Measurements from ENCODE around the gene SSR1. TPM values are rescaled to one million over a fixed set of nuclear protein-coding genes. Genes with fewer than 3 reads are reported as not detected.
"Not testable (repeated sequence)": the region's sequence is repeated elsewhere in the genome, so short reads cannot be mapped to it uniquely, and the experiment has no call there.

Gene SSR1
- polyA plus RNA-seq, 3 donors, result 23.4 to 47.6 (median 33.2) TPM

DNA sequence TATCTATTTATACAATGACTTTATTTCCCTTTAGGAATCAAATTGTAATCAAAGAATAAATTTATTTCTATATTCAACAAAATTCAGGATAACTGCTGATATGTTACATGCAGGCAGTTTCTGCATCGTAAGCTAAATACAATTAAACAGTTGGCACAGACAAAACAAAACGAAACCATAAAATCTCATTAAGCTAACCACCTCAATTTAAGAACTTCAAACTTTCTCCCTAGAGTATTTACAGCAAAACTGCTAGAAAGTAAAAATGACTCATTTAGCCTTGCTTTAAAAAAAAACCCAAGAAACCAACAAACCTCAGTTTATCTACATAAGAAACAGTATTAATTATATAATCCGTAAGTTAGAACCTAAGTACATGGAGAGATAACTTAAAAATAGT, 17.1 kb downstream of the SSR1 start:
- WGBS, 3 donors, result 91 to 95% (median 92%) methylated on average over 3 of the region's 3 CpGs

DNA sequence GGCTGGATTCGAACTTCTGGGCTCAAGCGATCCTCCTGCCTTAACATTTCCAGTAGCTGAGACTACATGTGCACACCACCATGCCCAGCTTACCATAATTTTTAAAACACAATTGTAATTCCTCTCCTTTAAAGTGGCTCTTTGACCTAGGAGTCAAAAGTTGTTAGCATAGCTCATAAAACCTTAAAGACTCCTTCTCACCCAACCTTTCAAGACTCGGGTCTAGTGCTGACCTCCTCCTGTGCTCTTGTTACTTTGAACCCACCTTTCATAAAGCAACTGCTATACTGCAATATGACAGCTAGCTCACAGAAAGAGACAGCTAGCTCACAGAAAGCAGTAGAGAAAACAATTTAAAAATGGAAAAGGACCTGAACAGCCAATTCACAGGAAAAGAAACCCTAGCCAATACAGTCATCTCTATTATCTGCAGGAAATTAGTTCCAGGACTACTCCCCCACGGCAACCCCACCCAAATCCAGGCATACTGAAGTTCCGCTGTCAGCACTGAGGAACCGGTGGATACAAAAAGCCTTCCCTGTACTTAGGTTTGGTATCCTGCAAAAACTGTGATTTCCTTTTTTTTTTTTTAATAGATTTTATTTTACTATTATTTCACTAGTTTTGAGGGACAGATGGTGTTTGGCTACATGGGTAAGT, 20.3 kb downstream of the SSR1 start:
- WGBS, 3 donors, result 68 to 85% (median 70%) methylated on average over 6 of the region's 6 CpGs
- no peak overlapping the region for H3K27ac ChIP-seq (ENCODE audit: low read depth, low read length)

More for the DNA sequence above, 17.1 kb downstream of the SSR1 start:
- H3K27ac ChIP-seq (ENCODE audit: low read depth, low read length), result no peak overlapping the region

DNA sequence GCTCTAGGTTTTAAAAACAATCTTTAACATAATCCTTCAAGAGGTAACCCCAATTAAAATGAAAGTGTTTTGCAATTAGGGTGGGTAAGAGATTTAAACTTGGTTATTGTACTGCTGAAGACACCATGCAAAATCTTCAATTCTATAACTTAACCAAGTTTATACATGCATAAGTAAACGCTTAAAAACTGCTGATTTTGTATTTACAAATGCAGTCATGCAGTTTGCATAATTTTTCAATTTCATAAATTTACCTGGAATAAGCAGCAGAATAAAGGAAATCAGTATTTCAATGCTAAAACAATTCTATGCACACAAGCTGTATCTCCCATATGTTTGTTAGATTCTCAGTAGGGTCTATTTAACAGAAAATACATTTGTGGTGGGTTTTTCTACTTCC, 22.9 kb downstream of the SSR1 start:
- H3K27ac ChIP-seq (ENCODE audit: low read depth, low read length), result no peak overlapping the region
- 80 to 89% (median 85%) methylated on average over 1 of the region's 1 CpG for WGBS, 3 donors

DNA sequence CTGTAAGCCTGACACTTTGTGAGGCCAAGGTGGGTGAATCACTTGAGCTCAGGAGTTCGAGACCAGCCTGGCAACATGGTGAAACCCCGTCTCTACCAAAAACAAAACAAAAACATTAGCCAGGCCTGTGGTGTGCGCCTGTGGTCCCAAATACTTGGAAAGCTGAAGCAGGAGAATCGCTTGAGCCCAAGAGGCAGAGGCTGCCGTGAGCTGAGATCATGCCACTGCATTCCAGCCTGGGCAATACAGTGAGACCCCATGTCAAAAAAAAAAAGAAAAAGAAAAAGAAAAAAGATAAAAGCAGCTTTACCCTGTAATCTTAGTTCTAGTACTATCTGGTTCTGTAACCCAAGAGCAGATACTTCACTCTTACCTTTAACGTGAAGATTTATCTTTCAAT, 27.6 kb downstream of the SSR1 start:
- no peak overlapping the region for H3K27ac ChIP-seq (ENCODE audit: low read depth, low read length)
- 91 to 96% (median 94%) methylated on average over 6 of the region's 6 CpGs for WGBS, 3 donors

DNA sequence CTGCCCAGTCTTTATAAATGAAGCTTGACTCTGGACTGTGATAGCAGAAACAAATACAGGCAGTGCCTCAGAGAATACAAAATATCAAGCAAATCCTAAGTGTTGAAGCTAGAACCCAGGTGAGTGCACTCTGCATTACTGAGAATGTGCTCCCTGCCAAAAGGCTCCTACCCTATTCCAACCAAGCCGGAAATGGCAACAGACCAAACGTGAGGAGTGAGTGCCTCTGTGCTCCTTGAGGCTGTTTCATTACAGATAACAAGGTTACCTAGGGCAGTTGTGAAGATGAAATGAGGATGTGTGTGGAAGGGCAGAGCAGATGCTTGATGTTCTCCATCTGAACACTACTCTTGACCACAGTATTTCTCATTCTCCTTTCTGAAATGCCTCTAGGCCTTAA, 29.3 kb downstream of the SSR1 start:
- WGBS, 3 donors, result 81 to 90% (median 88%) methylated on average over 2 of the region's 2 CpGs
- no peak overlapping the region for H3K27ac ChIP-seq (ENCODE audit: low read depth, low read length)

DNA sequence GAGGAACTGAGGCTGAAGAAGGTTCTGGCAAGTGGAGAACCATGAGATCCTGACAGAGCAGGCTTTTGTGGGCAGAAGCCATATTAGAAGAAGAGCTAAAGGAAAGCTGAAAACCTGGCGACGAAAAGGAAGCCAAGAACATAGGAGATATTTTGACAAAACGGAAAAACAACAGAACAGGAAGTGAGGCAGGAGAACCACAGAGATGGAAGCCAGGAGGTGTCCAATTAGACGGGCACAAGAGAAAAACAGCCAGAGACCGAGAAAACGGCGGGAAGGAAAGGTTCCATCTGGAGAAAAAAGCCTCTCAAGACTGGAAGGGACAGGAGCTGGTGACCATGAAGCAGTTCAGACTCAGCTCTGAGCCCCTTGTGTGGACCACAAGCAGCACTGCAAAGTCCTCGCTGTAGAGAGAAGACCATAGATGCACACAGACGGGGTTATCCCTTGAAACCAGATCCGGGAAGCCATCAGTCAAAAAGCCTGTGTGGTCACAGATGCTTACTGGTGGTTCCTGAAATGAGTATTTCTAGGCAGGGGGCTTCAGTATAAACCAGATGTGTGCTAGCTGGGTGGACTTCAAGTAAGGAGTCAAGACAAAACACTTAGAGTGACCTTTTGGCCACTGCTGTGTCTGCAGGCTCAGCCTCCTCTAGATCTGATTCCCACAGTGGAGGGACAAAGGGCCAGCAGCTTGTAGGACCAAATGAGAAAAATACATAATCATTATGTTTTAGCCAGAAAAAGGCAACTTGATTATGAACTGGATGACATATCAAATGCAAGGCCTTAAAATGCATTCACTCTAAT, 30.7 kb downstream of the SSR1 start:
- H3K27ac ChIP-seq (ENCODE audit: low read depth, low read length), result no peak overlapping the region
- 48 to 72% (median 53%) methylated on average over 10 of the region's 10 CpGs for WGBS, 3 donors

DNA sequence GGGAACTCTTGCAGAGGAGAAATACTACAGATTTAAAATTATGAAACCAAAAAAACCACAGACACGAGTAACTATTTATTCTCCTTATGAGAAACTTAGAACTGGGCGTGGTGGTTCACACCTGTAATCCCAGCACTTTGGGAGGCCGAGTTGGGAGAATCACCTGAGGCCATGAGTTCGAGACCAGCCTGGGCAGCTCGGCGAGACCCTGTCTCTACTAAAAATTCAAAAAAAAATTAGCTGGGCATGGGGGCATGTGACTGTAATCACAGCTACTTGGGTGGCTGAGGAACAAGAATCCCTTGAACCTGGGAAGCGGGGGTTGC, 36.8 kb downstream of the SSR1 start:
- 57 to 67% (median 60%) methylated on average over 7 of the region's 7 CpGs for WGBS, 3 donors
- H3K27ac ChIP-seq (ENCODE audit: low read depth, low read length), result no peak overlapping the region

DNA sequence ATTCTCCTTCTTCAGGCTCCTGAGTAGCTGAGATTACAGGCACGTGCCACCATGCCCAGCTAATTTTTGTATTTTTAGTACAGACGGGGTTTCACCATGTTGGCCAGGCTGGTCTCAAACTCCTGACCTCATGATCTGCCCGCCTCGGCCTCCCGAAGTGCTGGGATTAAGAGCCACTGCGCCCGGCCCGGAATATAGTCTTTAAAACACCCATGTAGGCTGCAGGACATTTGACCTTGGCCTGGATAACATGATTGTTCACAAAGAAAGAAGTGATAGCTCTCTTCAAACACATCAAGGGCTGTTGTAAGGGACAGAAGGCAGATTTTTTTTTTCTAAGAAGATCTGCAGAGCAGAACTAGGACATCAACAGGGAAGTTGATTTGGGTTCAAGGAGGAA, 38.5 kb downstream of the SSR1 start:
- H3K27ac ChIP-seq (ENCODE audit: low read depth, low read length), result not testable (repeated sequence)
- WGBS, 3 donors, result 48 to 90% (median 87%) methylated on average over 8 of the region's 8 CpGs

DNA sequence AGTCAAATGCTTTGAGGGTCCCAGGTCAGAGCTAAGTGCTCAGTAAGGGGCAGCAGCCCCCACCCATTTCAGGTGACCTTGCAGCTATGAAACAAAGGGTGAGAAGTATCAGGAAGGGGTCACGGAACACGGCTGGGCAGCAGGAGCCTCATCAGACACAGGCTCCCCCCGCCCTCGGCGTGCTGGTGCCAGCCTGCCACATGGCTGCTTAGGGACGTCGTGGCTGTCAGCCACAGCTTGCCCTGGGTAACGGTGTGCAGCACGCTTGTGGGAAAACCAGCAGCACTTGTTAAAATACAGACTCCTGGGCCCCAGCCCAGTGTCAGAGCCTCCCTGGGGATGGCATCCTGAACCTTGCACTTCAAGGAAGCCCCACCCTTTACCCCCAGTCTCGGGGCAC, 39.3 kb downstream of the SSR1 start:
- H3K27ac ChIP-seq (ENCODE audit: low read depth, low read length), result no peak overlapping the region
- WGBS, 3 donors, result 57 to 71% (median 69%) methylated on average over 10 of the region's 10 CpGs

DNA sequence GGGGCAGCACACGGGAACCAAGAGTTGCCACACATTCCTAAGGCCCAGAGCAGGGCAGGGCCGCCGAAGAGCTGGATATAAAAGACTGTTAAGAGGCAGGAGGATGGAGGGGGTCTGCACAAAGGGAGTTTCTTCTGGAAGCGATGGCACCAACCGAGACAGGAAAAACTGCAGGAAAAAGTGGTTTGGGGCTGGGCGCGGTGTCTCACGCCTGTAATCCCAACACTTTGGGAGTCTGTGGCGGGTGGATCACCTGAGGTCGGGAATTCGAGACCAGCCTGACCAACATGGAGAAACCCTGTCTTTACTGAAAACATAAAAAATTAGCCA, 41.8 kb downstream of the SSR1 start:
- WGBS, 3 donors, result 61 to 82% (median 61%) methylated on average over 11 of the region's 11 CpGs
- H3K27ac ChIP-seq (ENCODE audit: low read depth, low read length), result no peak overlapping the region

DNA sequence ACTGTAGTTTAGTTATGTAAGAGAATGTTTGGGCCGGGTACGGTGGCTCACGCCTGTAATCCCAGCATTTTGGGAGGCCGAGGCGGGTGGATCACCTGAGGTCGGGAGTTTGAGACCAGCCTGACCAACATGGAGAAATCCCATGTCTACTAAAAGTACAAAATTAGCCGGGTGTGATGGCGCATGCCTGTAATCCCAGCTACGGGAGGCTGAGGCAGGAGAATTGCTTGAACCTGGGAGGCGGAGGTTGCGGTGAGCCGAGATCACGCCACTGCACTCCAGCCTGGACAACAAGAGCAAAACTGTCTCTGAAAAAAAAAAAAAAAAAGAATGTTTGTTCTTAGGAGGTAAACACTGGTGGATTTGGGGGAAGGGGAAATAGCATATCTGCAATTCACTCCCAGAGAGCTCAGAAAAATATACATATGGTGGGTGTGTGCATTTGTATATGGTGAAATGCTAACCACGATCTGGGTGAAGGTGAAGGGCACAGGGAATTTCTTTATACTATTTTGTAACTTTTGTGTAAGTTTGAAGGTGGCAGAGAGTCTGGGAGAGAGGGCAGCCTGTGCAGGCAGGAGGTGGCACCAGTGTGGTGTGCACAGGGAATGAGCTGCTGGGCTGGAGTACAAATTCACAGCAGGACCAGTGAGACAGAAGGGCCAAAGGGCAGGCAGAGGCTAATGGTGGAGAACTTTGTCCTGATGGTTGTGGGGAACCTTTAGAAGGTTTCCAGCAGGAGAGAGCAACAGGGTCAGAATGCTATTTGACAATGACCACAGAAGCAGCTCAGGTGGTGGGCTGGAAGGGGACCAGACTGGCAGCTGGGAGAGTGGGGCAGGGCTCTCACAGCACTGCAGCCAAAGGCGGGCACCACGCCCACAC, 42.4 kb downstream of the SSR1 start:
- WGBS, 3 donors, result 49 to 80% (median 76%) methylated on average over 16 of the region's 16 CpGs
- no peak overlapping the region for H3K27ac ChIP-seq (ENCODE audit: low read depth, low read length)

DNA sequence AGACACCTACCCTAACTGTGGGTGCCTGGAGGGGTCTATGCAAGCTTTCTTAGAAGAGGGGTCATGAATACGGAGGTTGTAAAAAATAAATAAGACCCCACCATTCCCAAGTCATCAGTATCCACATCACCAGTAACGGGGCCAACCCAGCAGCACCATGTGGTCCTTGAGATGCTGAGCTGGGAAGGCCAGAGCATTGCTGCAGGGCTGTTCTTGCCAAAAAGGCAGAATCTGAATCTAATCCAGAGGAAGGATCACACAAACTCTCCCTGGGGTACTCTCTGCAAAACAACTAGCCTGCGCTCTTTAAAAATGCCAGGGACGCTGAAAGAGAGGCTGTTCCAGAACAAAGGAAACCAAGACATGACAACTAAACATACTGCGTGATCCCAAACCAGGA, 43.2 kb downstream of the SSR1 start:
- no peak overlapping the region for H3K27ac ChIP-seq (ENCODE audit: low read depth, low read length)
- 68 to 85% (median 71%) methylated on average over 5 of the region's 5 CpGs for WGBS, 3 donors

DNA sequence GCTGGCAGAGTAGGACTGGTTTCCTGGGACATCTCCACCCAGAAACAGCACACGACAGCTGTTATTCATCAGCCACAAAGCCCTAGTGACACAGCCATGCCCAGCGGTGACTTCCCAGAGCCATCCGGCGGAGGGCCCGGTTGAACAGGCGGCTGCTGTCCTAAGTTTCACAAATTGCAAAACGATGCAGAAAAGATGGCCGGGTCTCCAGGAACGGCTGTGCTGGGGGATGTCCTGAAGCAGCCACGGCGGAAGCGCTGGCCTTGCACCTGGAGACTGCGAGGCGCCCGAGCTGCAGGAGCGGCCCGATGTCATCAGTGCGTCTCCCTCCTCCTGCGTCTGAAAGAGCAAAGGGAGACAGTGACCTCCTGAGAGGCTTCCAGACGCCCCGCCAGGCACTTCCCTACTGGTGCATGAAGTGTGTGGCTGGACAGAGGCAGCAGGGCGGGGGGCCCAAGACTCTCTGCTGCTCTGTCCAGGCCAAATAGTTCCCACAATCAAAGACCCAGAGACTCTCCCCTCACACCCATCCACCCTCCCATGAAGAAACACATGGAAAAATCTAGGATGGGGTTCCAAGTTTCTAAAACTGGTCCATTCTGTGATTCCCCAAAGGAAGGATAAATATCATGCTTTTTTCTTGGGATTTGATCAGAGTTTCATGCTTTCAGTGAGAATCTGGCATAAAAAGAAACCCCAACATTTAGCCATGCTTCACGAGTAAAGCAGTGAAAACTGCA, 44.0 kb downstream of the SSR1 start:
- no peak overlapping the region for H3K27ac ChIP-seq (ENCODE audit: low read depth, low read length)

DNA sequence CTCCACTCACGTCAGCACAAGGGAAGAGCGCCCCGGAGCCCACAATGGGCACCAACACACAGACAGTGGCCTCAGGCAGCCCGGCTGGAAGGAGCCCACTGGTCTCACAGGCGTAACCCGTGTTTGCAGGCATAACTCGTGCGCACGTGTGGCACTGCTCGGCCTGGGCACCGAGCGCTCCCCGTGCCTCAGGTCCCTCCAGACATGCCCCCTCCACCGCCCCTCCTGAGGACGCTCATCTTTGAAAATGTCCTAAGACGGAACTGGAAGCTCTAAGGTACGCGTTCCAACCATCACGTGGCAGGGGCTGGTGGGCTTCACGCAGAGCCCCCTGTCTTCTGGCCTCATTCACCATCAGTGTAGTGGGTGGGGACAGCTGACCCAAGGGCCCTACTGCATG, 44.6 kb downstream of the SSR1 start:
- no peak overlapping the region for H3K27ac ChIP-seq (ENCODE audit: low read depth, low read length)
- WGBS, 3 donors, result 92 to 97% (median 95%) methylated on average over 20 of the region's 20 CpGs

More for the DNA sequence above, 44.0 kb downstream of the SSR1 start:
- WGBS, 3 donors, result 70 to 90% (median 86%) methylated on average over 23 of the region's 23 CpGs

DNA sequence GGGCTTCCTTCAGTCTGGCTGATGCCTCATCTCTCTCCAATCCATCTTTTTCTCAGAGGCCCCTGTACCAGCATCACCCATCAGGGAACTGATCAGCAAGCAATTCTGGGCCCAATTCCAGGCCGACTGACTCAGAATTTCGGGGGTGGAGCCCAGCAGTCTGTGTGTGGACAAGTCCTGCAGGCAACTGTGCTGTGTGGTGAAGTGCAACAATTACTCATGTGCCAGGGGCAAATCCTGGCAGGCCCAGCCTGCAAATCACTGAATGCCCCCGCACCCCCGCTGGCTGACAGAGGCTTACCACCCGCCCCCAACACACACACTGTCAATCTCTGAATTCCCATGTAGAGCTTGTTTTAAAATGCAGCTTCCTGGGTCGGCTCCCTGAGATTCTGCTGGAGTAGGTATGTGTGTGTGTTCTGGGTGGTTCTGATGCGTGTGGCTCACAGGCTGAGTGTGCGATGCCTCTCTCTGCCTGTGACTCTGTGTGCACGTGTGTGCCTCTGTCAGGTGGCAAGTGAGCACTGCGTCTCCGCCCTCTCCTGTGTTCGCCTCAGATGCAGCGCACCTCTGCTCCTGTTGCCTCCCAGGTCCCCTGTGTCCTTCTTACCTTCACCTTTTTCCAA, 45.4 kb downstream of the SSR1 start:
- H3K27ac ChIP-seq (ENCODE audit: low read depth, low read length), result no peak overlapping the region
- WGBS, 3 donors, result 46 to 66% (median 64%) methylated on average over 13 of the region's 13 CpGs

DNA sequence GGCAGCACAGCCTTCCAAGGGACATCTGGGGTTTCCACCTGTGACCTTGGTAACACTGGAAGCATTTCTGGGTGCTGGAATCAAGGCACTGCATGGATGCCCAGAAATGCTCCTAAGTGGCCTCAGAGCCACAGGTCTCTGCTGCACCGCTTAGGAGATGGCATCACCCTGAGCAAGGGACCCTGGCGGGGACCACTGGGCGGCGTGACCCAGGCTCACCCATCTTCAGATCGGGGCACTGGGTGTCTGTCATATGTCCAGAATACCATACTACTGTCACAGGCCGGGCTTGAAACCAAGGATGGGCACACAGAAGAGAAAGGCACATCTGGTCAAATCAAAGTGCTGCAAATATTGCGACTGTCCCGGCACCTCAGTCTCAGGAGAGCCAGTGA, 45.9 kb downstream of the SSR1 start:
- no peak overlapping the region for H3K27ac ChIP-seq (ENCODE audit: low read depth, low read length)
- 94 to 98% (median 96%) methylated on average over 8 of the region's 8 CpGs for WGBS, 3 donors

DNA sequence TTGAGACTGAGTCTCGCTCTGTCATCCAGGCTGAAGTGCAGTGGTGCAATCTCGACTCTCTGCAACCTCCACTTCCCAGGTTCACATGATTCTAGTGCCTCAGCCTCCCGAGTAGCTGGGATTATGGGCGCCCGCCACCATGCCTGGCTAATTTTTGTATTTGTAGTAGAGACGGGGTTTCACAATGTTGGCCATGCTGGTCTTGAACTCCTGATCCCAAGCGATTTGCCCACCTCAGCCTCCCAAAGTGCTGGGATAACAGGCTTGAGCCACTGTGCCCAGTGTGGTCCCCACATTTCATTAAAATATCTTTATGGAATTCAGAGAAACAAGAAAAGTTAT, 47.6 kb downstream of the SSR1 start:
- H3K27ac ChIP-seq (ENCODE audit: low read depth, low read length), result not testable (repeated sequence)
- 93 to 95% (median 94%) methylated on average over 7 of the region's 7 CpGs for WGBS, 3 donors

DNA sequence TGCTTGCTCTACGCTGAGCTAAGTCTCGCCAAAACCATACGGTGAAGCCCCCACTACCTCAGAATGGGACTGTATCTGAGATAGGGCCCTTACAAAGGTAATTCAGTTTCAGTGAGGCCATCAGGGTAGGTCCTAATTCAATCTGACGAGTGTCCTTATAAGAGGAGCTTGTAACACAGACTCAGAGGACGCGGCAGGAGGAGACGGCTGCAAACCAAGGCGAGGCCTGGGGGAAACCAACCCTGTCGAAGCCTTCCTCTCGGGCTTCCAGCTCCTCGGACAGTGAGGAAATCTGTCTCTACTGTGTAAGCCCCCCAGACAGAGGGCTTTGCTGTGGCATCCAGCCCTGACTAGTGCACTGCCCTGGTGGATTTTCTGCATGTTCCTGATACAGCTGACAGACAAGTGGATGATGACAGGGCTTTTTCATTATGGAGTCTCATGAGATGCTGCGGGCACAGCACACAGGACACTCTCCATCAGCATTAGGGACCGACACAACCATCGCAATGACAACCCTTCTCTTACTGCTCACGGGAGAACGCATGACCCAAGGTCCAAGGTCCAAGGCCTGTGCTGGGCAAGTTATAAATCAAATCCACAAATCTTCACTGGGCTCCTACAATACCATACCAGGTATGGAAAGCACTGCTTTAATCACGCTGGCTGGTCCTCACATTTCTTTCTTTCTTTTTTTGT, 48.2 kb downstream of the SSR1 start:
- H3K27ac ChIP-seq (ENCODE audit: low read depth, low read length), result no peak overlapping the region
- 78 to 95% (median 89%) methylated on average over 17 of the region's 17 CpGs for WGBS, 3 donors

All from adipose tissue (tissue), 3 donors.